HT1080 (cell line): ENCODE results near the gene EIF5. TPM values are rescaled to one million over a fixed set of nuclear protein-coding genes. Genes with fewer than 3 reads are reported as not detected.

Source experiments
- DNase-seq: peaks from one replicate; pipeline ENCODE4 v3.0.0-alpha.2; 2015; ENCODE audit warnings: low read depth
- small RNA-seq: library from RNA; depleted of rRNA; stranded (forward); fragments of <200 nt; gene quantifications from one replicate; pipeline ENCODE3, GENCODE V24; 2014
- total RNA-seq: library from RNA; depleted of rRNA; stranded (reverse); fragments of >200 nt; shearing (Covaris generic); gene quantifications from 2 replicates; pipeline ENCODE4 v1.2.3, GENCODE V29; 2014; rRNA removed

The EIF5 gene
- total RNA-seq, 1 experiment from 2014 or later: 288 TPM

DNA sequence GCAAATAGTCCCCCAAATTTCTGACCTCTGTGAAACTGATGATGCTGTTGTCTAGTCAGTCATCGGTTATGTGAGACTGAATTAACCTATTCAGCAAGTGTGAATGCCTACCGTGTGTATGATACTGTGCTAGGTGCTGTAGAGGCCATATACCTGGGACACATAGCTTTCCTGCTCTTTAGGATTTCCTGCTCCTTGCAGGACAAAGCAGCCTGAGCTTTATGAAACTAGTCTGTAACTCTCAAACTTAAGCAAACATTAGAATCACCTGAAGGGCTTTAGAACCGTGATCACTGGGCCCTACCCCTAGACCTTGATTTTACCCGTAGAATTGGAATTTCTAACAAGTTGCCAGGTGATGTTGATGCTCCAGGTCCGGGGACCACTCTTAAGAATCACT lies 58.1 kb downstream of the EIF5 start:
- no peak for DNase-seq

DNA sequence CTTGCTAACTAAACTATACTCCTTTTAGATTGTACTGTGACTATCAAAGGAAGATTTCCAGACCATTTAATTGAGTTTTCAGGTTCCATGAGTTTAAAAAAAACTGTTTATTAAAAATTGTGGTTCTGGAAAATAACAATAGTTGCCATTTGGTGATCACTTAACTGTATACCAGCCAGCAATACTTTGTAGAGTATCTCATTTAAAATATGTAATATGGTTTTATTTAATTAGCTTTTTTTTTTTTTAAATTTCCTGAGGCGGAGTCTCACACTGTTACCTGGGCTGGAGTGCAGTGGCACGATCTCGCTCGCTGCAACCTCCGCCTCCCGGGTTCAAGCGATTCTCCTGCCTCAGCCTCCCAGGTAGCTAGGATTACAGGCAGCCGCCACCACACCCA lies 58.5 kb downstream of the EIF5 start:
- no peak for DNase-seq

DNA sequence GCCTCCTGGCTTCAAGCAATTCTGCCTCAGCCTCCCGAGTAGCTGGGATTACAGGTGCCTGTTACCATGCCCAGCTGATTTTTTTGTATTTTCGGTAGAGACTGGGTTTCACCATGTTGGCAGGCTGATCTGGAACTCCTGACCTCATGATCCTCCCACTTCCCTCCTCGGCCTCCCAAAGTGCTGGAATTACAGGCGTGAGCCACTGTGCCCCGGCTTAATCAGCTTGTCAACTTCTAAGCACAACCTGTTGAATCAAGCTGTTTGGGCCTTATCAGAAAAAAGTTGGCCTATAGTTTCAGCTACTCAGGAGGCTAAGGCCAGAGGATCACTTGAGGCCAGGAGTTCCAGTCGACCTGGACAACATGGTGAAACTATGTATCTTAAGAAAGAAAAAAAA lies 59.0 kb downstream of the EIF5 start:
- DNase-seq: no peak

DNA sequence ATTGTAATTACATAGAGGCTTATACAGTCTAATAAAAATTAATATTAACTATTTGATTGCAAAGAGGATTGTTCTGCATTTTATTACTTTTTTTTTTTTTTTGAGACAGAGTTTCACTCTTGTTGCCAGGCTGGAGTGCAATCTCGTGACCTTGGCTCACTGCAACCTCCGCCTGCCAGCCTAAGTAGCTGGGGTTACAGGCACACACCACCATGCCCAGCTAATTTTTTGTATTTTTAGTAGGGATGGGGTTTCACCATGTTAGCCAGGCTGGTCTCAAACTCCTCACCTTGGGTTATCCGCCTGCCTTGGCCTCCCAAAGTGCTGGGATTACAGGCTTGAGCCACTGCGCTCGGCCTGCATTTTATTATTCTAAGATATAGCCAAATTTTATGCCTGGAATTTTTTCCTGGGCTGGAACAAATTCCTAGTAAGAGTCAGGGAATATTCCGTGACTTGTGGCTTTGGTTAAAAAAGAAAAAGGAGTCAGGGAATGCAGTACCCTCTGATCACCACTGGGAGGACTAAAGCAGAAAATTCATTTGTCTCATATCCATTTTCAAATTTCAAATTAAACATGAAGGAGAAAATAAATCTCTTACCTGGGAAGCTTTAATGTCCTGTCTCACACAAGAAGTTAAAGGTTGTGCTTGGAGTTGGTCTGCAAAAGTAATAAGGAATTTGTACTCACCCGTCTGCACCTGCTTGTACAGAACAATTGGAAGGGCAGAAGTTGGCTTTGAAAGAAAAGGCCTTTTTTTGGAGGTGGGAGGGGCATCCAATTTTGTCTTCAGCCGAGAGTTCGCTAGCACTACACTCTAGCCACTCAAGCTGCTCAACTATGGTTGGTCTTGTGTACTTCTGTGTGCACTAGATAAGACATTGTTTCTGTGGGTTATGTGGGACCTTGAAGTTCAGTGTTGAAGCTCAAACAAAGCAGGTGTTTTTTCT lies 59.9 kb downstream of the EIF5 start:
- no peak for DNase-seq

Small RNA genes within 50 kb of the gene (small RNA-seq; reads per million reads assigned to genes)
- gene SNORA28: 26.4 reads per million, percentile 93 among the genes with 10 or more reads in this experiment

Other genes with a start within 250 kb of the EIF5 start
- gene EXOC3L4, start 239.5 kb upstream of the EIF5 start, total RNA-seq: not detected in 2 replicates
- 17.6 and 26.1 TPM in 2 replicates for gene TNFAIP2, start 210.8 kb upstream of the EIF5 start, total RNA-seq
- gene MARK3, start 51.2 kb downstream of the EIF5 start, total RNA-seq: 76.6 and 77.7 TPM in 2 replicates
- 5.9 and 6.9 TPM in 2 replicates for gene CKB, start 188.6 kb downstream of the EIF5 start, total RNA-seq
- gene TRMT61A, start 195.0 kb downstream of the EIF5 start, total RNA-seq: 29.0 and 34.1 TPM in 2 replicates
- gene BAG5, start 228.4 kb downstream of the EIF5 start, total RNA-seq: 19.7 and 23.8 TPM in 2 replicates
- 24.0 and 50.6 TPM in 2 replicates for gene COA8, start 228.7 kb downstream of the EIF5 start, total RNA-seq